Measurements from ENCODE around the gene SIN3B.
A peak's percentile ranks its signal among the peaks of the same experiment; 100 is the strongest.

The SIN3B gene

GRCh38 chr19:16829822-16830289 is 658 bp downstream of the SIN3B start:
- no peak for DNase-seq

GRCh38 chr19:16830679-16831078 is 1.5 kb downstream of the SIN3B start:
- no peak for DNase-seq

GRCh38 chr19:16831531-16831930 is 2.3 kb downstream of the SIN3B start:
- no peak for DNase-seq

- DNase-seq = no peak
Measured at GRCh38 chr19:16834747-16835146, 5.5 kb downstream of the SIN3B start.

- peak; percentile 18 to 59 for DNase-seq
Measured at GRCh38 chr19:16836115-16837034, 7.2 kb downstream of the SIN3B start.

GRCh38 chr19:16837035-16837362 is 7.8 kb downstream of the SIN3B start:
- DNase-seq = no peak

GRCh38 chr19:16841391-16841926 is 12.3 kb downstream of the SIN3B start:
- DNase-seq = no peak

- no peak for DNase-seq
Measured at GRCh38 chr19:16846901-16847300, 17.7 kb downstream of the SIN3B start.

- DNase-seq = no peak
Measured at GRCh38 chr19:16847430-16847829, 18.2 kb downstream of the SIN3B start.

GRCh38 chr19:16849168-16849567 is 20.0 kb downstream of the SIN3B start:
- no peak for DNase-seq

- DNase-seq = no peak
Measured at GRCh38 chr19:16850133-16850532, 20.9 kb downstream of the SIN3B start.

- no peak for DNase-seq
Measured at GRCh38 chr19:16851031-16851712, 22.0 kb downstream of the SIN3B start.

GRCh38 chr19:16853066-16853465 is 23.9 kb downstream of the SIN3B start:
- DNase-seq = no peak

GRCh38 chr19:16856091-16856490 is 26.9 kb downstream of the SIN3B start:
- DNase-seq = no peak

GRCh38 chr19:16859626-16860025 is 30.4 kb downstream of the SIN3B start:
- DNase-seq = no peak

GRCh38 chr19:16860118-16860517 is 30.9 kb downstream of the SIN3B start:
- no peak for DNase-seq

GRCh38 chr19:16861011-16861410 is 31.8 kb downstream of the SIN3B start:
- no peak for DNase-seq

- DNase-seq = no peak
Measured at GRCh38 chr19:16861834-16862233, 32.6 kb downstream of the SIN3B start.

GRCh38 chr19:16862826-16863415 is 33.7 kb downstream of the SIN3B start:
- no peak for DNase-seq

GRCh38 chr19:16867211-16867610 is 38.0 kb downstream of the SIN3B start:
- no peak for DNase-seq

GRCh38 chr19:16868423-16869130 is 39.4 kb downstream of the SIN3B start:
- no peak for DNase-seq

- no peak for DNase-seq
Measured at GRCh38 chr19:16869331-16869972, 40.3 kb downstream of the SIN3B start.

All from CD4-positive, alpha-beta T cell treated with Interferon alpha-2 for 1 hour (primary cell).